T-helper 17 cell (primary cell): ENCODE data around the gene NECTIN2. TPM values are rescaled to one million over a fixed set of nuclear protein-coding genes. Genes with fewer than 3 reads are reported as not detected.
A peak's percentile ranks its signal among the peaks of the same experiment; 100 is the strongest.

Source experiments
- ATAC-seq: fragments of 150-1000 bp; cut with Tn5 transposase; 2 replicates; pipeline ENCODE4 v1.10.0; 2021; ENCODE audit warnings: mild to moderate bottlenecking, moderate library complexity
- DNase-seq, 3 donors: peaks; one replicate each; pipeline versions ENCODE4 v3.0.0 to v3.0.0-alpha.2; 2020 to 2021
- H3K9me3 ChIP-seq: one replicate; pipeline ENCODE4 v1.7.0; 2013; ENCODE audit warnings: low read length, mild to moderate bottlenecking; ENCODE audit not compliant: control insufficient read depth, poor library complexity, severe bottlenecking
- H3K27ac Mint-ChIP-seq: one replicate; pipeline ENCODE4 v1.8.0; 2022; ENCODE audit warnings: mild to moderate bottlenecking, moderate library complexity, mixed read lengths
- H3K27me3 Mint-ChIP-seq: one replicate; pipeline ENCODE4 v1.8.0; 2022; ENCODE audit warnings: mixed read lengths
- H3K36me3 Mint-ChIP-seq: one replicate; pipeline ENCODE4 v1.8.0; 2022; ENCODE audit warnings: low read depth, mixed read lengths
- H3K4me1 Mint-ChIP-seq: one replicate; pipeline ENCODE4 v1.8.0; 2022; ENCODE audit warnings: mild to moderate bottlenecking, mixed read lengths
- H3K4me3 Mint-ChIP-seq: one replicate; pipeline ENCODE4 v1.8.0; 2022; ENCODE audit warnings: mild to moderate bottlenecking, moderate library complexity, mixed read lengths
- total RNA-seq, 4 donors: library from RNA in 2 of 4; stranded (reverse) in 2 of 4; gene quantifications; one replicate each; pipeline ENCODE4 v1.2.3 and lab custom pipeline; 2022 to 2026

Gene NECTIN2
- total RNA-seq: 1 to 10 TPM; 2.5 to 5.2 TPM
- 0.58 to 1.6 reads per million in 2 donors for total RNA-seq (lab: John Stamatoyannopoulos, UW)

GRCh38 chr19:44845612-44846454 lies at the start of gene NECTIN2:
Gene NECTIN2 (plus strand): TSS chr19:44846297. CDS start chr19:44846526, 229 bp downstream.
- peak within 1 kb of the TSS; percentile 94 for H3K4me3 Mint-ChIP-seq
- H3K9me3 ChIP-seq: no peaks in the 10 kb centered on the region
- peaks cover 10% of the 10 kb centered on the region for H3K27me3 Mint-ChIP-seq
- peak within 1 kb of the TSS; percentile 84 for H3K27ac Mint-ChIP-seq
- ATAC-seq: peak; percentile 75
- DNase-seq: peak; percentile 52 to 67 (median 64)
- peaks cover 3% of the 10 kb centered on the region for H3K36me3 Mint-ChIP-seq
- peaks cover 30% of the 10 kb centered on the region for H3K4me1 Mint-ChIP-seq

- no peak for ATAC-seq
- no peak for DNase-seq
- peak overlapping the region; percentile 67 for H3K4me3 Mint-ChIP-seq
- no peaks in the 10 kb centered on the region for H3K27me3 Mint-ChIP-seq
- no peaks in the 10 kb centered on the region for H3K36me3 Mint-ChIP-seq
- H3K9me3 ChIP-seq: no peaks in the 10 kb centered on the region
- peaks cover 19% of the 10 kb centered on the region for H3K4me1 Mint-ChIP-seq
- H3K27ac Mint-ChIP-seq: no peak overlapping the region
Measured at GRCh38 chr19:44796701-44797115, 49.4 kb upstream of the NECTIN2 start.

- ATAC-seq (no peak), DNase-seq (no peak)
- Mint-ChIP-seq H3K27ac (peak overlapping the region; percentile 71), H3K4me3 (no peak overlapping the region), H3K4me1 (peaks cover 17% of the 10 kb centered on the region), H3K27me3 (no peaks in the 10 kb centered on the region), H3K36me3 (no peaks in the 10 kb centered on the region)
- no peaks in the 10 kb centered on the region for H3K9me3 ChIP-seq
Measured at GRCh38 chr19:44799627-44800346, 46.3 kb upstream of the NECTIN2 start.

GRCh38 chr19:44800461-44800860 lies 45.6 kb upstream of the NECTIN2 start:
- H3K27ac Mint-ChIP-seq: no peak overlapping the region
- peak; percentile 99 for ATAC-seq
- H3K9me3 ChIP-seq: no peaks in the 10 kb centered on the region
- no peaks in the 10 kb centered on the region for H3K27me3 Mint-ChIP-seq
- no peak overlapping the region for H3K4me3 Mint-ChIP-seq
- H3K4me1 Mint-ChIP-seq: peaks cover 17% of the 10 kb centered on the region
- no peaks in the 10 kb centered on the region for H3K36me3 Mint-ChIP-seq
- peak; percentile 66 to 84 (median 73) for DNase-seq

- Mint-ChIP-seq H3K4me1 (peaks cover 9% of the 10 kb centered on the region), H3K27ac (no peak overlapping the region), H3K27me3 (no peaks in the 10 kb centered on the region), H3K4me3 (no peak overlapping the region), H3K36me3 (no peaks in the 10 kb centered on the region)
- DNase-seq (no peak), ATAC-seq (no peak)
- no peaks in the 10 kb centered on the region for H3K9me3 ChIP-seq
Measured at GRCh38 chr19:44803442-44804428, 42.4 kb upstream of the NECTIN2 start.

- ATAC-seq (no peak), DNase-seq (no peak)
- Mint-ChIP-seq H3K27me3 (peaks cover 3% of the 10 kb centered on the region), H3K27ac (no peak overlapping the region), H3K4me1 (peaks cover 5% of the 10 kb centered on the region), H3K4me3 (peak overlapping the region; percentile 25), H3K36me3 (no peaks in the 10 kb centered on the region)
- H3K9me3 ChIP-seq: no peaks in the 10 kb centered on the region
Measured at GRCh38 chr19:44806291-44806690, 39.8 kb upstream of the NECTIN2 start.

GRCh38 chr19:44807162-44807561 lies 38.9 kb upstream of the NECTIN2 start:
- H3K9me3 ChIP-seq: no peaks in the 10 kb centered on the region
- Mint-ChIP-seq H3K27me3 (peaks cover 10% of the 10 kb centered on the region), H3K4me3 (no peak overlapping the region), H3K27ac (no peak overlapping the region), H3K4me1 (peaks cover 5% of the 10 kb centered on the region), H3K36me3 (peaks cover 3% of the 10 kb centered on the region)
- ATAC-seq (no peak), DNase-seq (no peak)

- Mint-ChIP-seq H3K4me3 (peak overlapping the region; percentile 53), H3K4me1 (peaks cover 5% of the 10 kb centered on the region), H3K36me3 (peaks cover 3% of the 10 kb centered on the region), H3K27ac (no peak overlapping the region), H3K27me3 (peaks cover 10% of the 10 kb centered on the region)
- no peak for ATAC-seq
- no peaks in the 10 kb centered on the region for H3K9me3 ChIP-seq
- DNase-seq: no peak
Measured at GRCh38 chr19:44807652-44808462, 38.2 kb upstream of the NECTIN2 start.

- Mint-ChIP-seq H3K4me1 (peaks cover 6% of the 10 kb centered on the region), H3K27me3 (peaks cover 10% of the 10 kb centered on the region), H3K27ac (no peak within 1 kb of the TSS), H3K4me3 (peak within 1 kb of the TSS; percentile 67), H3K36me3 (peaks cover 4% of the 10 kb centered on the region)
- no peak for DNase-seq
- no peaks in the 10 kb centered on the region for H3K9me3 ChIP-seq
- peak; percentile 39 for ATAC-seq
Measured at GRCh38 chr19:44808463-44809371, 37.4 kb upstream of the NECTIN2 start, which contains the start of gene BCAM. Gene BCAM (plus strand): TSS chr19:44809103. CDS start chr19:44809125, 22 bp downstream.

- no peaks in the 10 kb centered on the region for H3K9me3 ChIP-seq
- no peak for ATAC-seq
- Mint-ChIP-seq H3K4me3 (no peak overlapping the region), H3K27me3 (peaks cover 10% of the 10 kb centered on the region), H3K36me3 (peaks cover 6% of the 10 kb centered on the region), H3K4me1 (peaks cover 7% of the 10 kb centered on the region), H3K27ac (no peak overlapping the region)
- no peak for DNase-seq
Measured at GRCh38 chr19:44809577-44810233, 36.4 kb upstream of the NECTIN2 start.
